Activated CD4-positive, CD25-positive, alpha-beta regulatory T cell treated with anti-CD3 and anti-CD28 coated beads, Interleukin-2, amount 50 U/mL, for 24 hours (primary cell): ENCODE measurements around the gene GPR146.

ENCODE experiments used
- ATAC-seq, 2 donors: fragments of 150-1000 bp; cut with Tn5 transposase; one replicate each; pipeline ENCODE4 v1.10.0; 2021; ENCODE audit warnings: mild to moderate bottlenecking in 1 of 2, moderate library complexity in 1 of 2

Gene GPR146

GRCh38 chr7:1012004-1012715, 32.2 kb upstream of the GPR146 start:
- no peak for ATAC-seq

GRCh38 chr7:1012716-1013095, 31.6 kb upstream of the GPR146 start:
- no peak for ATAC-seq

- no peak for ATAC-seq
These were observed 30.8 kb upstream of the GPR146 start for GRCh38 chr7:1013581-1013980.

GRCh38 chr7:1014681-1015080, 29.7 kb upstream of the GPR146 start:
- no peak for ATAC-seq

- no peak for ATAC-seq
These were observed 28.9 kb upstream of the GPR146 start for GRCh38 chr7:1015196-1016121.

- no peak for ATAC-seq
These were observed 27.5 kb upstream of the GPR146 start for GRCh38 chr7:1016577-1017531.

GRCh38 chr7:1017586-1018333, 26.6 kb upstream of the GPR146 start:
- ATAC-seq, result no peak

GRCh38 chr7:1018334-1018695, 26.0 kb upstream of the GPR146 start:
- ATAC-seq, result no peak

- no peak for ATAC-seq
These were observed 25.0 kb upstream of the GPR146 start for GRCh38 chr7:1019255-1019785.

- no peak for ATAC-seq
These were observed 24.3 kb upstream of the GPR146 start for GRCh38 chr7:1019789-1020610.

- no peak for ATAC-seq
These were observed 23.5 kb upstream of the GPR146 start for GRCh38 chr7:1020849-1021251.

GRCh38 chr7:1021366-1021765, 23.0 kb upstream of the GPR146 start:
- no peak for ATAC-seq

- no peak for ATAC-seq
These were observed 22.4 kb upstream of the GPR146 start for GRCh38 chr7:1021931-1022330.

- no peak for ATAC-seq
These were observed 22.0 kb upstream of the GPR146 start for GRCh38 chr7:1022356-1022755.

GRCh38 chr7:1022801-1023465, 21.4 kb upstream of the GPR146 start:
- no peak for ATAC-seq

GRCh38 chr7:1024331-1024841, 20.0 kb upstream of the GPR146 start:
- ATAC-seq, result no peak

GRCh38 chr7:1024876-1025742, 19.2 kb upstream of the GPR146 start:
- ATAC-seq, result no peak

GRCh38 chr7:1025743-1026581, 18.4 kb upstream of the GPR146 start:
- no peak for ATAC-seq
